ENCODE measurements around the gene RAB42. TPM values are rescaled to one million over a fixed set of nuclear protein-coding genes. Genes with fewer than 3 reads are reported as not detected.
"Not testable (repeated sequence)": the region's sequence is repeated elsewhere in the genome, so short reads cannot be mapped to it uniquely, and the experiment has no call there.

Gene RAB42
- total and polyA plus RNA-seq, 10 of the 15 experiments (the other 5 are each of a cell fraction or from before 2014, with no cell fraction given) = 0.16 to 4.5 (median 0.49) TPM

DNA sequence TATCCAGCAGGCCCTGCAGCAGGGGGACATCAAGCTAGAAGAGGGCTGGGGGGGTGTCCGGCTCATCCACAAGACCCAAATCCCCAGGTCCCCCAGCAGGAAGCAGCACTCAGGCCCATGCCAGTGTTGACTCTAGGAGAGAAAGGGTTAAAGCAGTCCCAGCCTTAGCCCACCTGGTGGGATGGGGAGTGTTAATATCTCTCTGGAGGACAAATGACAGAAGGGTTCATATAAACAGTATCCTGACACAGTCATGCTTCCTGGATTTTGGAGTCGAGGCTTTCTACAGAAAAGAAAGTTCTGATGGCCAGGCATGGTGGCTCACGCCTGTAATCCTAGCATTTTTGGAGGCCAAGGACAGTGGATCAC lies 1.9 kb downstream of the RAB42 start:
- H3K79me2 ChIP-seq (ENCODE audit: control insufficient read depth, insufficient read depth, low read length); H4K20me1 ChIP-seq (ENCODE audit: control insufficient read depth, insufficient read depth); H3K4me2 ChIP-seq (ENCODE audit: control insufficient read depth, insufficient read depth); POLR2A ChIA-PET; BruUV-seq (replicated peaks); SMC1A ChIA-PET (ENCODE audit: uncharacterized antibody, unreplicated experiment); RAD21 ChIA-PET (ENCODE audit: unreplicated experiment); in situ Hi-C loops (cut with MboI); FAIRE-seq; H3K27me3 ChIP-seq (replicated peaks in 1 of 2; ENCODE audit: control insufficient read depth in 2 of 2, insufficient read depth in 2 of 2, low read length in 1 of 2); H3K9ac ChIP-seq (ENCODE audit: control insufficient read depth, insufficient read depth, low read length); H3K4me3 ChIP-seq; ATAC-seq; CTCF ChIA-PET; DNase-seq (ENCODE audit: low read depth, low spot score); H3K36me3 ChIP-seq (ENCODE audit: control insufficient read depth in 2 of 2, insufficient read depth in 2 of 2, low read length in 1 of 2); intact Hi-C loops (cut with micrococcal nuclease; ENCODE audit: unreplicated experiment); H3K27ac ChIP-seq (ENCODE audit: control insufficient read depth, insufficient read depth); H2AFZ ChIP-seq (ENCODE audit: control insufficient read depth, low read depth, low read length); H3K9me3 ChIP-seq (replicated peaks; ENCODE audit: control insufficient read depth, insufficient read depth, low read length); H3K4me1 ChIP-seq (ENCODE audit: control insufficient read depth, insufficient read depth, low read length): not testable (repeated sequence)
- 96% methylated on average over 3 of the region's 3 CpGs for WGBS (ENCODE audit: insufficient coverage, insufficient replicate concordance, low lambda C conversion rate, missing lambda C conversion rate)

DNA sequence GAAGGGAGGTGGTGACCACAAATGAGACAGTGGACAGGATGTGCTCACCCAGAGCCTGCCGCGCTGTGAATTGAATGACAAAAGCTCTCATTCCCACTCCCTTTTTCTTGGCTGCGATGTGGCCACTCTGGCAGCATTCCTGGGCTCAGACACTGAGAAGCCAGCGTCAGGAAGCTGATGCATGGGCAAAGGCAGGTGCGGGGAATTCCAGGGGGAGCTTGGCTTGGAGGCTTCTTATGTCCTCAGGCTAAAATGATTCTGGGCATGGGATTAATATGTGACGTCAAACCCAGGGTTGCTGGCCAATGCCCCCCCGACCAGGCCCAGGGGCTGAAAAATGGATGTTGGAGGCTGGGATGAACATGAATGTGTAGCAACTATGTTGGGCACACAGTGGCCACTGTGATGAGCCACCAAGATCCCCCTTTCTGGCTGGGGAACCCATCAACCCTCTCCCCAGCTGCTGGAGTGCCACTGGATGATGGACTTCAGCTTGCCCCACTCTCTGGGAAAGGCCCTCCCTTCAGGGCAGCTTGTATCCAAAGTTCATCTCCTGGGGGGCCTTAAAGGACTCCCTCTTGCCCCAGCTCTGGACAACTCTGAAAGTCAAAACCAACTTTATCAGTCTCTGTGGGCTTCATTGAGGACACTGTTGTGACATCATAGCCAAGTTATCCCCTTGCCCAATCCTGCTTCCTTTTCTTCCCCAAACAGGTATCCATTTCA lies 2.8 kb downstream of the RAB42 start:
- POLR2A ChIA-PET = not testable (repeated sequence)

More for the DNA sequence above, 2.8 kb downstream of the RAB42 start:
- CTCF ChIA-PET; BruUV-seq (replicated peaks); H3K4me2 ChIP-seq (ENCODE audit: control insufficient read depth, insufficient read depth); intact Hi-C loops (cut with micrococcal nuclease; ENCODE audit: unreplicated experiment); H4K20me1 ChIP-seq (ENCODE audit: control insufficient read depth, insufficient read depth); H3K79me2 ChIP-seq (ENCODE audit: control insufficient read depth, insufficient read depth, low read length); DNase-seq (ENCODE audit: low read depth, low spot score); H3K9me3 ChIP-seq (replicated peaks; ENCODE audit: control insufficient read depth, insufficient read depth, low read length); in situ Hi-C loops (cut with MboI); H3K9ac ChIP-seq (ENCODE audit: control insufficient read depth, insufficient read depth, low read length); ATAC-seq; H3K27me3 ChIP-seq (replicated peaks in 1 of 2; ENCODE audit: control insufficient read depth in 2 of 2, insufficient read depth in 2 of 2, low read length in 1 of 2); H3K36me3 ChIP-seq (ENCODE audit: control insufficient read depth in 2 of 2, insufficient read depth in 2 of 2, low read length in 1 of 2); H2AFZ ChIP-seq (ENCODE audit: control insufficient read depth, low read depth, low read length); FAIRE-seq; SMC1A ChIA-PET (ENCODE audit: uncharacterized antibody, unreplicated experiment); H3K27ac ChIP-seq (ENCODE audit: control insufficient read depth, insufficient read depth); H3K4me3 ChIP-seq: not testable (repeated sequence)
- RAD21 ChIA-PET (ENCODE audit: unreplicated experiment) = interaction anchor here (0.9 kb wide), 1 partner anchor 346 kb away, joined by 3 read pairs; no protein-coding TSS in a partner anchor
- 96% methylated on average over 7 of the region's 7 CpGs for WGBS (ENCODE audit: insufficient coverage, insufficient replicate concordance, low lambda C conversion rate, missing lambda C conversion rate)
- peaks cover 13% of the 10 kb centered on the region for H3K4me1 ChIP-seq (ENCODE audit: control insufficient read depth, insufficient read depth, low read length)
- TF ChIP-seq, protein P1, sequence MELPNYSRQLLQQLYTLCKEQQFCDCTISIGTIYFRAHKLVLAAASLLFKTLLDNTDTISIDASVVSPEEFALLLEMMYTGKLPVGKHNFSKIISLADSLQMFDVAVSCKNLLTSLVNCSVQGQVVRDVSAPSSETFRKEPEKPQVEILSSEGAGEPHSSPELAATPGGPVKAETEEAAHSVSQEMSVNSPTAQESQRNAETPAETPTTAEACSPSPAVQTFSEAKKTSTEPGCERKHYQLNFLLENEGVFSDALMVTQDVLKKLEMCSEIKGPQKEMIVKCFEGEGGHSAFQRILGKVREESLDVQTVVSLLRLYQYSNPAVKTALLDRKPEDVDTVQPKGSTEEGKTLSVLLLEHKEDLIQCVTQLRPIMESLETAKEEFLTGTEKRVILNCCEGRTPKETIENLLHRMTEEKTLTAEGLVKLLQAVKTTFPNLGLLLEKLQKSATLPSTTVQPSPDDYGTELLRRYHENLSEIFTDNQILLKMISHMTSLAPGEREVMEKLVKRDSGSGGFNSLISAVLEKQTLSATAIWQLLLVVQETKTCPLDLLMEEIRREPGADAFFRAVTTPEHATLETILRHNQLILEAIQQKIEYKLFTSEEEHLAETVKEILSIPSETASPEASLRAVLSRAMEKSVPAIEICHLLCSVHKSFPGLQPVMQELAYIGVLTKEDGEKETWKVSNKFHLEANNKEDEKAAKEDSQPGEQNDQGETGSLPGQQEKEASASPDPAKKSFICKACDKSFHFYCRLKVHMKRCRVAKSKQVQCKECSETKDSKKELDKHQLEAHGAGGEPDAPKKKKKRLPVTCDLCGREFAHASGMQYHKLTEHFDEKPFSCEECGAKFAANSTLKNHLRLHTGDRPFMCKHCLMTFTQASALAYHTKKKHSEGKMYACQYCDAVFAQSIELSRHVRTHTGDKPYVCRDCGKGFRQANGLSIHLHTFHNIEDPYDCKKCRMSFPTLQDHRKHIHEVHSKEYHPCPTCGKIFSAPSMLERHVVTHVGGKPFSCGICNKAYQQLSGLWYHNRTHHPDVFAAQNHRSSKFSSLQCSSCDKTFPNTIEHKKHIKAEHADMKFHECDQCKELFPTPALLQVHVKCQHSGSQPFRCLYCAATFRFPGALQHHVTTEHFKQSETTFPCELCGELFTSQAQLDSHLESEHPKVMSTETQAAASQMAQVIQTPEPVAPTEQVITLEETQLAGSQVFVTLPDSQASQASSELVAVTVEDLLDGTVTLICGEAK (IDR thresholded peaks at IDR 0.05; ENCODE audit: borderline replicate concordance) = peak; percentile 46; the same call in 1 of the 2 replicates

Measured in GM12878 (cell line).